ENCODE data around the gene POU2F2. TPM values are rescaled to one million over a fixed set of nuclear protein-coding genes. Genes with fewer than 3 reads are reported as not detected.

Gene POU2F2
- total and polyA plus RNA-seq, 10 of the 15 experiments (the other 5 are each of a cell fraction or from before 2014, with no cell fraction given), result 4.4 to 62.4 (median 37.9) TPM

DNA sequence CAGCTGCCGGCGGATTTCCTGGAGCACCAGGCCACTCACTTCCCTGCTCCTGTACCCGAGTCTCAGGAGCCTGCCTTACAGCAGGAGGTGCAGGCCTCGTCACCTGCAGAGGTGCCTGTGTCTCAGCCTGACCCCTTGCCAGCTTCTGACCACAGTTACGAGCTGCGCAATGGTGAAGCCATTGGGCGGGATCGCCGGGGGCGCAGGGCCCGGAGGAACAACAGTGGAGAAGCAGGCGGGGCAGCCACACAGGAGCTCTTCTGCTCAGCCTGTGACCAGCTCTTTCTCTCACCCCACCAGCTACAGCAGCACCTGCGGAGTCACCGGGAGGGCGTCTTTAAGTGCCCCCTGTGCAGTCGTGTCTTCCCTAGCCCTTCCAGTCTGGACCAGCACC lies 53.0 kb downstream of the POU2F2 start:
- no peak for ATAC-seq
- TF ChIP-seq KLF5 (IDR thresholded peaks at IDR 0.05; ENCODE audit: partially characterized antibody) (no peak), NFIC (IDR thresholded peaks at IDR 0.05; ENCODE audit: low read depth, low read length) (no peak), NR2C1 (IDR thresholded peaks at IDR 0.05) (no peak), FOXK2 (IDR thresholded peaks at IDR 0.05) (no peak), NFXL1 (IDR thresholded peaks at IDR 0.05; ENCODE audit: borderline replicate concordance) (no peak), MYC (IDR thresholded peaks at IDR 0.05; ENCODE audit: insufficient read depth, insufficient read length, insufficient replicate concordance, low read length, severe bottlenecking) (no peak), KDM1A (IDR thresholded peaks at IDR 0.05; ENCODE audit: borderline replicate concordance) (no peak)
- TF ChIP-seq, protein P1, sequence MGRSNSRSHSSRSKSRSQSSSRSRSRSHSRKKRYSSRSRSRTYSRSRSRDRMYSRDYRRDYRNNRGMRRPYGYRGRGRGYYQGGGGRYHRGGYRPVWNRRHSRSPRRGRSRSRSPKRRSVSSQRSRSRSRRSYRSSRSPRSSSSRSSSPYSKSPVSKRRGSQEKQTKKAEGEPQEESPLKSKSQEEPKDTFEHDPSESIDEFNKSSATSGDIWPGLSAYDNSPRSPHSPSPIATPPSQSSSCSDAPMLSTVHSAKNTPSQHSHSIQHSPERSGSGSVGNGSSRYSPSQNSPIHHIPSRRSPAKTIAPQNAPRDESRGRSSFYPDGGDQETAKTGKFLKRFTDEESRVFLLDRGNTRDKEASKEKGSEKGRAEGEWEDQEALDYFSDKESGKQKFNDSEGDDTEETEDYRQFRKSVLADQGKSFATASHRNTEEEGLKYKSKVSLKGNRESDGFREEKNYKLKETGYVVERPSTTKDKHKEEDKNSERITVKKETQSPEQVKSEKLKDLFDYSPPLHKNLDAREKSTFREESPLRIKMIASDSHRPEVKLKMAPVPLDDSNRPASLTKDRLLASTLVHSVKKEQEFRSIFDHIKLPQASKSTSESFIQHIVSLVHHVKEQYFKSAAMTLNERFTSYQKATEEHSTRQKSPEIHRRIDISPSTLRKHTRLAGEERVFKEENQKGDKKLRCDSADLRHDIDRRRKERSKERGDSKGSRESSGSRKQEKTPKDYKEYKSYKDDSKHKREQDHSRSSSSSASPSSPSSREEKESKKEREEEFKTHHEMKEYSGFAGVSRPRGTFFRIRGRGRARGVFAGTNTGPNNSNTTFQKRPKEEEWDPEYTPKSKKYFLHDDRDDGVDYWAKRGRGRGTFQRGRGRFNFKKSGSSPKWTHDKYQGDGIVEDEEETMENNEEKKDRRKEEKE (IDR thresholded peaks at IDR 0.05), result no peak
- ChIA-PET POLR2A (no interaction called here), SMC1A (ENCODE audit: uncharacterized antibody, unreplicated experiment) (interaction anchor here (1.0 kb wide), 1 partner anchor 120 kb away, joined by 3 read pairs; no protein-coding TSS in a partner anchor), RAD21 (ENCODE audit: unreplicated experiment) (interaction anchor here (0.8 kb wide), 1 partner anchor 700 kb away, joined by 3 read pairs; no protein-coding TSS in a partner anchor), CTCF (no interaction called here)
- in situ Hi-C loops (cut with MboI), result no loop called here
- H2AFZ ChIP-seq (ENCODE audit: control insufficient read depth, low read depth, low read length), result no peak overlapping the region
- H3K4me1 ChIP-seq (ENCODE audit: control insufficient read depth, insufficient read depth, low read length), result peaks cover 16% of the 10 kb centered on the region
- no peak overlapping the region for H3K4me2 ChIP-seq (ENCODE audit: control insufficient read depth, insufficient read depth)
- peaks cover 18 to 30% of the 10 kb centered on the region in 2 experiments; a peak in 3 of 4 replicates for H3K36me3 ChIP-seq (ENCODE audit: control insufficient read depth in 2 of 2, insufficient read depth in 2 of 2, low read length in 1 of 2)
- no peaks in the 10 kb centered on the region for H3K9me3 ChIP-seq (replicated peaks; ENCODE audit: control insufficient read depth, insufficient read depth, low read length)
- H3K79me2 ChIP-seq (ENCODE audit: control insufficient read depth, insufficient read depth, low read length), result peaks cover 32% of the 10 kb centered on the region
- no peak overlapping the region for H3K4me3 ChIP-seq
- H3K27me3 ChIP-seq (replicated peaks in 1 of 2; ENCODE audit: control insufficient read depth in 2 of 2, insufficient read depth in 2 of 2, low read length in 1 of 2), result no peaks in the 10 kb centered on the region
- H3K9ac ChIP-seq (ENCODE audit: control insufficient read depth, insufficient read depth, low read length), result no peak overlapping the region
- BruUV-seq (replicated peaks), result no TSS peak
- no peak for FAIRE-seq
- no peak for DNase-seq (ENCODE audit: low read depth, low spot score)
- peaks cover 5% of the 10 kb centered on the region; the same call in 1 of the 2 replicates for H4K20me1 ChIP-seq (ENCODE audit: control insufficient read depth, insufficient read depth)
- intact Hi-C loops (cut with micrococcal nuclease; ENCODE audit: unreplicated experiment), result no loop called here
- no peak overlapping the region for H3K27ac ChIP-seq (ENCODE audit: control insufficient read depth, insufficient read depth)
- WGBS (ENCODE audit: insufficient coverage, insufficient replicate concordance, low lambda C conversion rate, missing lambda C conversion rate), result 90% methylated on average over 16 of the region's 16 CpGs

Data from GM12878 (cell line).